HepG2 (cell line): ENCODE results near the gene PPM1G. TPM values are rescaled to one million over a fixed set of nuclear protein-coding genes. Genes with fewer than 3 reads are reported as not detected.

ENCODE experiments used
- ATAC-seq: fragments of 200-7000 bp; cut with Tn5 transposase; 3 replicates; pipeline ENCODE4 v1.9.1; 2020; ENCODE audit warnings: mild to moderate bottlenecking, moderate library complexity
- BruUV-seq: library from RNA; stranded (reverse); fragments of 400-500 nt; replicated peaks from 2 replicates; lab custom pipeline; 2021; lab: Mats Ljungman, UMichigan
- CTCF ChIA-PET: fragments of 300-600 bp; formaldehyde crosslinking; extraction: SDS; loops from one replicate; lab custom pipeline; 2021; ENCODE audit warnings: low total read pairs, inconsistent platforms, low intra/inter-chr PET ratio; lab: Yijun Ruan, JAX
- POLR2A ChIA-PET: fragments of 350-600 bp; sonication (Branson Sonifier 250); formaldehyde crosslinking; loops from one replicate; lab custom pipeline; 2020; ENCODE audit warnings: antibody characterized with exemption, inconsistent platforms; lab: Yijun Ruan, JAX
- DNase-seq: peaks from one replicate; pipeline ENCODE4 v3.0.0-alpha.2; 2015; ENCODE audit warnings: low spot score
- FAIRE-seq: peaks from 3 replicates; lab custom pipeline; 2011; peaks lifted over from hg19 to GRCh38; lab: Jason Lieb, UNC
- H2AFZ ChIP-seq: one replicate; pipeline ENCODE4 v1.6.1; 2011; ENCODE audit warnings: low read length, inconsistent platforms
- H3K27ac ChIP-seq: fragments of 300-600 bp; 3 replicates; pipeline ENCODE4 v1.8.0; 2011; ENCODE audit warnings: mixed run types, mild to moderate bottlenecking, mixed read lengths, low read length, inconsistent platforms; ENCODE audit not compliant: insufficient read depth; ENCODE audit errors: extremely low read length
- H3K27me3 ChIP-seq, 2 experiments: fragments of 200-600 bp in 1 of 2; 2 replicates in 1 of 2; 3 replicates in 1 of 2; pipeline versions ENCODE4 v1.6.0 to v1.8.0; 2011; ENCODE audit warnings: low read length in 2 of 2, mild to moderate bottlenecking in 2 of 2, moderate library complexity in 2 of 2, inconsistent platforms in 1 of 2; ENCODE audit not compliant: insufficient read depth in 2 of 2, control insufficient read depth in 1 of 2
- H3K36me3 ChIP-seq, 2 experiments: fragments of 200-600 bp in 1 of 2; replicated peaks in 1 of 2; 2 replicates in 1 of 2; 3 replicates in 1 of 2; pipeline versions ENCODE4 v1.5.1 to v1.8.0; 2011; ENCODE audit warnings: low read length in 2 of 2, inconsistent platforms in 1 of 2; ENCODE audit not compliant: insufficient read depth in 2 of 2, control insufficient read depth in 1 of 2
- H3K4me1 ChIP-seq: 2 replicates; pipeline ENCODE4 v1.5.1; 2012; ENCODE audit warnings: low read length, inconsistent platforms; ENCODE audit not compliant: insufficient read depth
- H3K4me2 ChIP-seq: 2 replicates; pipeline ENCODE4 v1.6.0; 2011; ENCODE audit warnings: low read depth, low read length, inconsistent platforms
- H3K4me3 ChIP-seq, 3 experiments: fragments of 200-600 bp in 1 of 3; sonication (generic), shearing (Covaris generic) in 1 of 3; replicated peaks in 1 of 3; 2 replicates each; pipeline ENCODE4 v1.5.1; 2011 to 2016; ENCODE audit warnings: low read length in 3 of 3, inconsistent platforms in 2 of 3, low read depth in 2 of 3, mild to moderate bottlenecking in 2 of 3, control low read depth in 1 of 3, mixed read lengths in 1 of 3; ENCODE audit not compliant: insufficient read depth in 1 of 3
- H3K79me2 ChIP-seq: one replicate; pipeline ENCODE4 v1.6.1; 2011; ENCODE audit warnings: low read length, inconsistent platforms; ENCODE audit not compliant: insufficient read depth
- H3K9ac ChIP-seq: 2 replicates; pipeline ENCODE4 v1.6.0; 2011; ENCODE audit warnings: mild to moderate bottlenecking, low read depth, low read length, inconsistent platforms; ENCODE audit not compliant: insufficient read depth
- H3K9me3 ChIP-seq: 2 replicates; pipeline ENCODE4 v1.5.1; 2012; ENCODE audit warnings: mild to moderate bottlenecking, low read length
- H4K20me1 ChIP-seq: 2 replicates; pipeline ENCODE4 v1.6.0; 2011; ENCODE audit warnings: inconsistent platforms, mild to moderate bottlenecking, low read length, moderate library complexity; ENCODE audit not compliant: insufficient read depth
- BORCS8-MEF2B ChIP-seq: sonication (generic); formaldehyde crosslinking; IDR thresholded peaks from 2 replicates; pipeline ENCODE4 v1.8.0; 2022; ENCODE audit warnings: mild to moderate bottlenecking, missing genetic modification reagents
- JUNB ChIP-seq: sonication (generic); formaldehyde crosslinking; IDR thresholded peaks from 2 replicates; pipeline ENCODE4 v1.8.0; 2022; ENCODE audit warnings: missing genetic modification reagents, mild to moderate bottlenecking, borderline replicate concordance
- POLR2A ChIP-seq, 2 experiments: IDR thresholded peaks; 2 replicates each; pipeline ENCODE4 v1.6.1; 2011; ENCODE audit warnings: low read depth in 2 of 2, low read length in 2 of 2, mild to moderate bottlenecking in 1 of 2, moderate library complexity in 1 of 2; ENCODE audit not compliant: insufficient read depth in 1 of 2
- POLR2G ChIP-seq: fragments of 200-400 bp; formaldehyde crosslinking; IDR thresholded peaks from 2 replicates; pipeline ENCODE4 v1.6.1; 2018; ENCODE audit warnings: mild to moderate bottlenecking, low read depth, low read length, moderate library complexity
- WGBS: methylation state at CpG from one replicate; pipeline ENCODE4 v1.1.6; 2017; ENCODE audit warnings: low lambda C conversion rate; 5-methylcytosine and 5-hydroxymethylcytosine counted together
- in situ Hi-C: cut with HindIII; loops from 2 replicates; pipeline ENCODE4 v1.10.0; 2017; ENCODE audit warnings: low pct_unique_long_range_greater_than_20kb; ENCODE audit not compliant: extremely low pct_ligation_motif_present
- intact Hi-C: fragments of 100-400 bp; cut with micrococcal nuclease; formaldehyde crosslinking; loops from one replicate; pipeline ENCODE4 v1.10.0; 2022; ENCODE audit not compliant: unreplicated experiment
- polyA plus RNA-seq, 8 experiments: library from polyadenylated mRNA; depleted of rRNA in 3 of 8; stranded (reverse) in 7 of 8; unstranded in 1 of 8; fragments of >200 nt; fragmentation: Illumina TruSeq in 4 of 8; extraction: Trizol in 4 of 8; gene quantifications; 2 replicates each; pipeline versions ENCODE4 v1.2.1 to v1.2.3, GENCODE V29; 2011 to 2016; ENCODE audit warnings: low read depth in 4 of 8, missing spikeins in 1 of 8, mixed read lengths in 1 of 8; ENCODE audit not compliant: insufficient read depth in 1 of 8
- total RNA-seq, 5 experiments: library from RNA; depleted of rRNA; stranded (reverse); fragments of >200 nt; fragmentation: Illumina TruSeq; extraction: Trizol; gene quantifications; 2 replicates each; pipeline ENCODE4 v1.2.3, GENCODE V29; 2016; ENCODE audit warnings: low read depth in 1 of 5
- TF ChIP-seq, protein P1 (sequence below): sonication (generic); formaldehyde crosslinking; IDR thresholded peaks from 2 replicates; pipeline ENCODE4; 2020; ENCODE audit warnings: missing genetic modification reagents, mild to moderate bottlenecking, borderline replicate concordance

The PPM1G gene
- total and polyA plus RNA-seq, 2 of the 13 experiments (the other 11 are each of a cell fraction or from before 2014, with no cell fraction given): 58.2 to 213 TPM

DNA sequence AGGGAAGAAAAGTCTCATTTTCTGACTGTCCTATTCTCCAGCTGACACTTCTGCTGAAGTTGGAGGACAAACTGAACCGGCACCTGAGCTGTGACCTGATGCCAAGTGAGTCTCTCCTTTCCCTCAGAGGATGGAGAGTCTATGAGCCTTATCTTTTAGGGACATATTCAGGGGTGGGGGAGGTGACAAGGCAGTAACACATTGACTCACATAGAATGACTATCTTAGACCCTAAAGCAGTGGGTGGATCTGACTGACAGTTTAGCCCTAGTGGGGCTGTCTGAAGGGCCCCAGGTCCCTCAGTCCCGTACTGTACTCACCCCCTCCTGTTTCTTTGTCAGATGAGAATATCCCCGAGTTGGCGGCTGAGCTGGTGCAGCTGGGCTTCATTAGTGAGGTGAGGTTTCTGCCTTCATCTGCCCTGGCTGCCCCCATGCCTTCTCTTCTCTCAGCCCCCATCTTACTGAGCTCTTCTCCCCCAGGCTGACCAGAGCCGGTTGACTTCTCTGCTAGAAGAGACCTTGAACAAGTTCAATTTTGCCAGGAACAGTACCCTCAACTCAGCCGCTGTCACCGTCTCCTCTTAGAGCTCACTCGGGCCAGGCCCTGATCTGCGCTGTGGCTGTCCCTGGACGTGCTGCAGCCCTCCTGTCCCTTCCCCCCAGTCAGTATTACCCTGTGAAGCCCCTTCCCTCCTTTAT is 32.0 kb upstream of the PPM1G start:
- in situ Hi-C loops: no loop called here
- ChIA-PET POLR2A (interaction anchor here (1.2 kb wide), 1 partner anchor 11 kb away, joined by 11 read pairs; the partner anchor contains the start of gene NRBP1), CTCF (no interaction called here)
- no peak for DNase-seq
- Histone ChIP-seq H3K9ac (no peak overlapping the region), H3K79me2 (no peaks in the 10 kb centered on the region), H3K27me3 (no peaks in the 10 kb centered on the region), H3K4me1 (no peaks in the 10 kb centered on the region), H3K4me3 (no peak overlapping the region), H2AFZ (no peak overlapping the region), H3K27ac (no peak overlapping the region), H4K20me1 (no peaks in the 10 kb centered on the region), H3K36me3 (peaks cover 26 to 55% of the 10 kb centered on the region in 2 experiments), H3K9me3 (no peaks in the 10 kb centered on the region), H3K4me2 (no peak overlapping the region)
- TSS peak; percentile 14 for BruUV-seq
- FAIRE-seq: no peak
- peak; percentile 9 for ATAC-seq
- intact Hi-C loops: no loop called here
- 95% methylated on average over 10 of the region's 10 CpGs for WGBS
- TF ChIP-seq, protein P1, sequence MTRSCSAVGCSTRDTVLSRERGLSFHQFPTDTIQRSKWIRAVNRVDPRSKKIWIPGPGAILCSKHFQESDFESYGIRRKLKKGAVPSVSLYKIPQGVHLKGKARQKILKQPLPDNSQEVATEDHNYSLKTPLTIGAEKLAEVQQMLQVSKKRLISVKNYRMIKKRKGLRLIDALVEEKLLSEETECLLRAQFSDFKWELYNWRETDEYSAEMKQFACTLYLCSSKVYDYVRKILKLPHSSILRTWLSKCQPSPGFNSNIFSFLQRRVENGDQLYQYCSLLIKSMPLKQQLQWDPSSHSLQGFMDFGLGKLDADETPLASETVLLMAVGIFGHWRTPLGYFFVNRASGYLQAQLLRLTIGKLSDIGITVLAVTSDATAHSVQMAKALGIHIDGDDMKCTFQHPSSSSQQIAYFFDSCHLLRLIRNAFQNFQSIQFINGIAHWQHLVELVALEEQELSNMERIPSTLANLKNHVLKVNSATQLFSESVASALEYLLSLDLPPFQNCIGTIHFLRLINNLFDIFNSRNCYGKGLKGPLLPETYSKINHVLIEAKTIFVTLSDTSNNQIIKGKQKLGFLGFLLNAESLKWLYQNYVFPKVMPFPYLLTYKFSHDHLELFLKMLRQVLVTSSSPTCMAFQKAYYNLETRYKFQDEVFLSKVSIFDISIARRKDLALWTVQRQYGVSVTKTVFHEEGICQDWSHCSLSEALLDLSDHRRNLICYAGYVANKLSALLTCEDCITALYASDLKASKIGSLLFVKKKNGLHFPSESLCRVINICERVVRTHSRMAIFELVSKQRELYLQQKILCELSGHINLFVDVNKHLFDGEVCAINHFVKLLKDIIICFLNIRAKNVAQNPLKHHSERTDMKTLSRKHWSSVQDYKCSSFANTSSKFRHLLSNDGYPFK: no peak
- TF ChIP-seq POLR2G: peak; percentile 43

DNA sequence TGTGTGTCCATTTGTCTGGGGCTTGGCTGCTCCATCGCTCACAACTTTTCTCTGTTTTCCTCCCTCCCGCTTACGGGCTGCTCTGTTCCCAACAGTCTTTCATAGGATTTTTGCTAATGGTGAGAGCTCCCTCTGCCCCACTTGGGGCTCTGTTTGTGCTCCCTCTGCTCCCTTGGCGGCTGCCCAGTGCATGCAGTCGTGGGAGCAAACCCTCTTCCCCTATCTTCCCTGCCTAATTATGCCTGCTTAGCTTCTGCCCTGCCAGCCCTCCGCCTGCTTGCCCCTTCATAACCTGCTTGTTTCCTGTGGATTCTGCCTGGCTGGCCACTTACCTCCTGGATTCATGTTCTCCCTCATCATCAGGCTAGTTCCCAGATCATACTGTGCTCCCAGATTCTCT is 26.2 kb upstream of the PPM1G start:
- no peaks in the 10 kb centered on the region for H3K27me3 ChIP-seq
- no peak for TF ChIP-seq BORCS8-MEF2B (CRISPR knock-in tag)
- 0 out of 4 replicates have a peak, but pooled peaks of 1 of the 2 experiments have one; percentile 8 for TF ChIP-seq POLR2A (IDR thresholded peaks at IDR 0.05; ENCODE audit: insufficient read depth in 1 of 2, low read depth in 2 of 2, low read length in 2 of 2)
- TF ChIP-seq JUNB: no peak
- WGBS: 98% methylated on average over 6 of the region's 6 CpGs
- H3K9ac ChIP-seq: no peak overlapping the region
- no peak overlapping the region for H3K4me3 ChIP-seq
- DNase-seq (no peak), ATAC-seq (no peak), FAIRE-seq (no peak)
- ChIA-PET POLR2A (no interaction called here), CTCF (no interaction called here)
- in situ Hi-C loops: no loop called here
- peaks cover 16% of the 10 kb centered on the region for H3K4me1 ChIP-seq
- peaks cover 48 to 75% of the 10 kb centered on the region in 2 experiments for H3K36me3 ChIP-seq
- peaks cover 13% of the 10 kb centered on the region for H4K20me1 ChIP-seq
- H3K9me3 ChIP-seq: no peaks in the 10 kb centered on the region
- no peak overlapping the region for H3K4me2 ChIP-seq
- no TSS peak for BruUV-seq
- no peak overlapping the region for H3K27ac ChIP-seq
- H3K79me2 ChIP-seq: peaks cover 27% of the 10 kb centered on the region
- H2AFZ ChIP-seq: no peak overlapping the region
- intact Hi-C loops: no loop called here
